ENCODE data around the gene ZNF599.

Gene ZNF599

DNA sequence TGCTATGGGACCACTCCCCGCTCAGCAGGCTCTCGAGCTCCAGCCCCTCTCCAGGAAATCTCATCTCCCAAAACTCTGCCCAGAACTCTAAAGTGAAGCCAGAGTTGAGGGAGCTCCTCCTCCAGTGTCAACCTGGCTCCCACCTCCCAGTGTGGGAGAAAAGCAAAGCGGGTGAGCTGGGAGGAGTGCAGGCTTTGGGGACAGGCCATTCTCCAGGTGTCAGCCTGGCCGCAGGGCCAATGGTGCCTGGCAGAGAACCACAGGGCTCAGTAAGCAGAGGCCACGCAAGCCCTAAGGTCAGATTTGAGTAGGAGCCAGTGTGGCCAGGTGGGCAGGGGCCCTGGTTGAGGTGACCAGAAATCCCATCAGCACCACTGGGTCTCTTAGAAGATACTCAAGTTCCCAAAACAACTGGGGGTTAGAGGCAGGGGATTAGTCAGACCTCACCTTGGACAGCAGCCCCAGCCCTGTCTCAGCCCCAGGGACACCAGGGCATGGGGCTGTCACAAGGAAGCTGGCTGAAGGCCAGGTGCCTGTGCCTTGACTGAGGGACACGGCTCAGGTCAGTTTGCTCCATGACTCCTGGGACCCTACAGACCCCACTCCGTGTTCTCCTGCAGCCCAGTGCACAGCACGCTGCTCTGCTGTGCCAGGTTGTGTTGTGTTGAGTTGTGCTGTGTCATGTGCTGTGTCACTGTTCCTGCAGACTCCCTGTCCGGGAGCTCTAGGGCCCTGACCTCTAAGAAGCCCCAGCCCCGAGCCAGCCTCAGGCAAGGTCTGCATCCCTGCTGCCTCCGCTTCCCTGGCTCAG is 41.8 kb downstream of the ZNF599 start:
- Histone ChIP-seq H3K27ac (no peak overlapping the region), H3K27me3 (ENCODE audit: insufficient read depth, low read depth, severe bottlenecking) (no peaks in the 10 kb centered on the region), H3K9me3 (ENCODE audit: severe bottlenecking) (no peaks in the 10 kb centered on the region), H3K36me3 (no peaks in the 10 kb centered on the region; the same call in 1 of the 2 replicates), H3K4me3 (ENCODE audit: low read depth, low read length) (no peak overlapping the region)
- no peak for DNase-seq
- TF ChIP-seq, protein P1, sequence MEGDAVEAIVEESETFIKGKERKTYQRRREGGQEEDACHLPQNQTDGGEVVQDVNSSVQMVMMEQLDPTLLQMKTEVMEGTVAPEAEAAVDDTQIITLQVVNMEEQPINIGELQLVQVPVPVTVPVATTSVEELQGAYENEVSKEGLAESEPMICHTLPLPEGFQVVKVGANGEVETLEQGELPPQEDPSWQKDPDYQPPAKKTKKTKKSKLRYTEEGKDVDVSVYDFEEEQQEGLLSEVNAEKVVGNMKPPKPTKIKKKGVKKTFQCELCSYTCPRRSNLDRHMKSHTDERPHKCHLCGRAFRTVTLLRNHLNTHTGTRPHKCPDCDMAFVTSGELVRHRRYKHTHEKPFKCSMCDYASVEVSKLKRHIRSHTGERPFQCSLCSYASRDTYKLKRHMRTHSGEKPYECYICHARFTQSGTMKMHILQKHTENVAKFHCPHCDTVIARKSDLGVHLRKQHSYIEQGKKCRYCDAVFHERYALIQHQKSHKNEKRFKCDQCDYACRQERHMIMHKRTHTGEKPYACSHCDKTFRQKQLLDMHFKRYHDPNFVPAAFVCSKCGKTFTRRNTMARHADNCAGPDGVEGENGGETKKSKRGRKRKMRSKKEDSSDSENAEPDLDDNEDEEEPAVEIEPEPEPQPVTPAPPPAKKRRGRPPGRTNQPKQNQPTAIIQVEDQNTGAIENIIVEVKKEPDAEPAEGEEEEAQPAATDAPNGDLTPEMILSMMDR (IDR thresholded peaks at IDR 0.05; ENCODE audit: low read depth, low read length), result no peak

DNA sequence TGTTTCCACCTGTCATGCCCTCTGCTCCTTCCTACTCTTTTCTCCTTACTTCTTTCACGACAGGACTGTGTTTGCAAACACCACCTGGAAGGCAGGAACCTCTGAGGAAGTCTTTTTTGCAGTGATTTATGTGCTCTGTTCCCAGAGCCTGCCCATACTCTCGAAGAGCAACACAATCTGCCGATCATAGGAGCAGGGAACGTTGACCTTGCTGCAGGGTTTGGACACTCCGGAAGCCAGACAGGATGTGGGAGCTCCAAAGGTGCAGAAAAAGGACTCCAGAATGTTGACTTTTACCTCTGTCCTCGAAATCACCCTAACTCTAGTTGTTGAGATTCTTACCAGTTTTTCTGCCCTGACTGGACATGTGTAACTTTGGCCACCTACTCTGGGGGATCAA is 47.6 kb downstream of the ZNF599 start:
- H3K27me3 ChIP-seq (ENCODE audit: insufficient read depth, low read depth, severe bottlenecking), result no peaks in the 10 kb centered on the region
- H3K27ac ChIP-seq, result no peak overlapping the region
- H3K9me3 ChIP-seq (ENCODE audit: severe bottlenecking), result no peaks in the 10 kb centered on the region
- DNase-seq, result no peak
- no peak overlapping the region for H3K4me3 ChIP-seq (ENCODE audit: low read depth, low read length)
- TF ChIP-seq, protein P1 (IDR thresholded peaks at IDR 0.05; ENCODE audit: low read depth, low read length), result no peak
- no peaks in the 10 kb centered on the region for H3K36me3 ChIP-seq

DNA sequence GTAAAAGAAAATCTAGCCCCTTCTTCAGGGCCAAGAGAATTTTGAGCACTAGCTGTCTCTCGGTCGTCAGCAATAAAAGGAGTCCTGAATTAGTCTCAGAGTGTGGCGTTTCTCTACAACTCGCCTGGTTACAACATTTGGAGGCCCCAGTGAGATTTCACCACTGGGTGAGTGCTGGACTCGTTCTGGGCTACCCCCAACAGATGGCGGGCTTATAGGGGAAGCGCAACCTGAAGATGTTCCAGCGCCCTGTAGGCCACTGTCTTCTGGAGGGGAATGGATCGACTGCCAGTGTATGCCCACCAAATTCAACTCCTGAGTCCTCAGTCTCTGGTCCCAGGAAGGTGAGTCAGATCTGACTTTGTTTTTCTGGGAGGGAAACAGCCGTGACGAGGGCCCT is 50.7 kb downstream of the ZNF599 start:
- Histone ChIP-seq H3K27ac (no peak overlapping the region), H3K36me3 (no peaks in the 10 kb centered on the region), H3K9me3 (ENCODE audit: severe bottlenecking) (no peaks in the 10 kb centered on the region), H3K27me3 (ENCODE audit: insufficient read depth, low read depth, severe bottlenecking) (no peaks in the 10 kb centered on the region), H3K4me3 (ENCODE audit: low read depth, low read length) (no peak overlapping the region)
- DNase-seq, result no peak
- TF ChIP-seq, protein P1 (IDR thresholded peaks at IDR 0.05; ENCODE audit: low read depth, low read length), result no peak

DNA sequence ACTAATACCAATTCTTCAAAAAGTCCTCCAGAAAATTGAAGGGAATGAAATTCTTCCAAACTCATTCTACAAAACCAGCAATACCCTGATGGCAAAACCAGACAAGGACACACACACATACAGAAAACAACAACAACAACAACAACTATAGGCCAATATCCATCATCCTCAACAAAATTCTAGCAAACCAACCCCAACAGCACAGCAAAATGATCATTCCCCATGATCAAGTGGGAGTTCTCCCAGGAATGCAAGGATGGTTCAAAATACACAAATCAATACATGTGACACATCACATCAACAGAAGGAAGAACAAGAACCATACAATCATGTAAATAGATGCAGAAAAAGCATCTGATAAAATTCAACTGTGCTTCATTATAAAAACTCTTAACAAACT is 57.7 kb downstream of the ZNF599 start:
- no peak overlapping the region for H3K4me3 ChIP-seq (ENCODE audit: low read depth, low read length)
- H3K27ac ChIP-seq, result no peak overlapping the region
- TF ChIP-seq, protein P1 (IDR thresholded peaks at IDR 0.05; ENCODE audit: low read depth, low read length), result no peak
- DNase-seq, result no peak
- H3K9me3 ChIP-seq (ENCODE audit: severe bottlenecking), result peaks cover 11% of the 10 kb centered on the region
- peaks cover 2% of the 10 kb centered on the region for H3K27me3 ChIP-seq (ENCODE audit: insufficient read depth, low read depth, severe bottlenecking)
- no peaks in the 10 kb centered on the region for H3K36me3 ChIP-seq

DNA sequence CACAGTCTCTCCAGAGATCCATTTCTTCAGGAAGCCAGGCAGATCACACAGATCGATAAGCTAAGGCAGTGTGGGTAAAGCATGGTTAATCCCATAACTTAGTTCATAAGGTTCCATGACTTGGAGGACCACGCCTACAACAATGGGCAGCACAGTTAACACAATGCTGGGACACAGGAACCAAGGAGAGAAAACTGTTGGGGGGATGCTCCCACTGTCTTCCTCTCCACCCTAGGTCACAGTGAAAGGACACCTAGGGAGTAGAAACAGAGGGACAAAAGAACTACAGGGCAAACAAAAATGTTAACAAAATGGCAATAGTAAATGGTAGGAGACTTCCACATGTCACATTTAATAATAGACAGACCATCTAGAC is 59.8 kb downstream of the ZNF599 start:
- Histone ChIP-seq H3K4me3 (ENCODE audit: low read depth, low read length) (no peak overlapping the region), H3K36me3 (no peaks in the 10 kb centered on the region), H3K27me3 (ENCODE audit: insufficient read depth, low read depth, severe bottlenecking) (peaks cover 12% of the 10 kb centered on the region), H3K27ac (no peak overlapping the region), H3K9me3 (ENCODE audit: severe bottlenecking) (peaks cover 11% of the 10 kb centered on the region)
- TF ChIP-seq, protein P1 (IDR thresholded peaks at IDR 0.05; ENCODE audit: low read depth, low read length), result no peak
- DNase-seq, result no peak
